Measurements from ENCODE around the gene CCDC192. TPM values are rescaled to one million over a fixed set of nuclear protein-coding genes. Genes with fewer than 3 reads are reported as not detected.
"Not testable (repeated sequence)": the region's sequence is repeated elsewhere in the genome, so short reads cannot be mapped to it uniquely, and the experiment has no call there.

The CCDC192 gene
- total and polyA plus RNA-seq, 2 of the 4 experiments (the other 2 are of a cell fraction) = not detected

DNA sequence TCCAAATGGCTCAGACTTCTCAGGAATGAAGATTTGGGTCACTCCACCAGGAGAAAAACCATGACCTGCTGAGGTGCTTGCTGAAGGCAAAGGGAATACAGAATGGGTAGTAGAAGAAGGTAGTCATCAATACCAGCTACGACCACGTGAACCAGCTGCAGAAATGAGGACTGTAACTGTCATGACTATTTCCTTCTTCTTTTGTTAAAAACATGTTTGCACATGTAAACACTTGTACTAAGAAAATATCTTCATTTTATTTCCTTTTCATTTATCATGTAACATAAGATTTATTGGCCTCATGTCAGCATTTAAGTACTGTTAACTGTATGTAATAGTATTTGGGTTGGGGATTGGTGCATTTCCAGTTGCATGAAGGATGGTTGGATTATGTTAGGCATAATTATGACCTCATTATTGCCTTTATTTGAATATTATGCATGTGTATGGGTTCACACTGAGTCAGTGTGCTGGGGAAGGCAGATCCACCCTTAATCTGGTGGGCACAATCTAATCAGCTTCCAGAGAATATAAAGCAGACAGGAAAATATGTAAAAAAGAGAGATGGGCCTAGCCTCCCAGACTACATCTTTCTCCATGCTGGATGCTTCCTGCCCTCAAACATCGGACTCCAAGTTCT lies 23.4 kb upstream of the CCDC192 start:
- H3K56ac ChIP-seq (ENCODE audit: extremely low read depth, insufficient read depth, low read length); H3K9me3 ChIP-seq (ENCODE audit: control insufficient read depth, insufficient read depth, low read length); dilution Hi-C loops (cut with HindIII; ENCODE audit: low sequenced_read_pairs, unreplicated experiment); H4K5ac ChIP-seq (ENCODE audit: low read depth, low read length); H3K4me3 ChIP-seq (ENCODE audit: insufficient read depth, low read depth, low read length); intact Hi-C loops (cut with micrococcal nuclease); H2AFZ ChIP-seq (replicated peaks; ENCODE audit: low read length, poor library complexity); H3K4me2 ChIP-seq (ENCODE audit: low read depth, low read length); H4K8ac ChIP-seq (ENCODE audit: low read depth in 2 of 2, low read length in 2 of 2); H3K27me3 ChIP-seq (ENCODE audit: control insufficient read depth, insufficient read depth, low read length); H2BK15ac ChIP-seq (ENCODE audit: low read depth, low read length); POLR2A ChIA-PET (ENCODE audit: unreplicated experiment); H2AK9ac ChIP-seq (replicated peaks; ENCODE audit: low read depth, low read length, poor library complexity); H3K36me3 ChIP-seq (ENCODE audit: control insufficient read depth, insufficient read depth, low read length); H3K9me1 ChIP-seq (ENCODE audit: insufficient read depth, low read length); ATAC-seq (ENCODE audit: low read depth); H2BK20ac ChIP-seq (ENCODE audit: low read depth, low read length); BruUV-seq (replicated peaks); H2AK5ac ChIP-seq (ENCODE audit: low read depth, low read length); H3K79me1 ChIP-seq (ENCODE audit: low read depth in 1 of 2, low read length in 2 of 2); DNase-seq; in situ Hi-C loops (cut with MboI; ENCODE audit: low sequenced_read_pairs); H3K14ac ChIP-seq (replicated peaks; ENCODE audit: low read depth, low read length); H2BK120ac ChIP-seq (ENCODE audit: low read depth, low read length); H4K91ac ChIP-seq (ENCODE audit: insufficient read depth, low read depth, low read length); H3K27ac ChIP-seq (ENCODE audit: insufficient read depth, low read length); H4K20me1 ChIP-seq (ENCODE audit: insufficient read depth, low read length); H3K9ac ChIP-seq (ENCODE audit: low read depth, low read length); H3K4me1 ChIP-seq (ENCODE audit: control insufficient read depth, insufficient read depth, low read length); H3K4ac ChIP-seq (ENCODE audit: low read depth, low read length); H3K23ac ChIP-seq (ENCODE audit: low read depth, low read length); H2BK5ac ChIP-seq (ENCODE audit: low read depth, low read length, poor library complexity, severe bottlenecking); H3K18ac ChIP-seq (ENCODE audit: low read depth, low read length): not testable (repeated sequence)
- no CpG with 5 or more reads among the region's 3 CpGs for WGBS, 2 experiments (ENCODE audit: extremely low coverage in 2 of 2, insufficient read length in 1 of 2)
- CTCF ChIA-PET = interaction anchor here (0.6 kb wide), 1 partner anchor 273 kb away, joined by 3 read pairs; no protein-coding TSS in a partner anchor

All from IMR-90 (cell line).